ENCODE measurements around the gene TARS1. TPM values are rescaled to one million over a fixed set of nuclear protein-coding genes. Genes with fewer than 3 reads are reported as not detected.

Gene TARS1
- total RNA-seq, 1 experiment from 2014 or later = 304 TPM

DNA sequence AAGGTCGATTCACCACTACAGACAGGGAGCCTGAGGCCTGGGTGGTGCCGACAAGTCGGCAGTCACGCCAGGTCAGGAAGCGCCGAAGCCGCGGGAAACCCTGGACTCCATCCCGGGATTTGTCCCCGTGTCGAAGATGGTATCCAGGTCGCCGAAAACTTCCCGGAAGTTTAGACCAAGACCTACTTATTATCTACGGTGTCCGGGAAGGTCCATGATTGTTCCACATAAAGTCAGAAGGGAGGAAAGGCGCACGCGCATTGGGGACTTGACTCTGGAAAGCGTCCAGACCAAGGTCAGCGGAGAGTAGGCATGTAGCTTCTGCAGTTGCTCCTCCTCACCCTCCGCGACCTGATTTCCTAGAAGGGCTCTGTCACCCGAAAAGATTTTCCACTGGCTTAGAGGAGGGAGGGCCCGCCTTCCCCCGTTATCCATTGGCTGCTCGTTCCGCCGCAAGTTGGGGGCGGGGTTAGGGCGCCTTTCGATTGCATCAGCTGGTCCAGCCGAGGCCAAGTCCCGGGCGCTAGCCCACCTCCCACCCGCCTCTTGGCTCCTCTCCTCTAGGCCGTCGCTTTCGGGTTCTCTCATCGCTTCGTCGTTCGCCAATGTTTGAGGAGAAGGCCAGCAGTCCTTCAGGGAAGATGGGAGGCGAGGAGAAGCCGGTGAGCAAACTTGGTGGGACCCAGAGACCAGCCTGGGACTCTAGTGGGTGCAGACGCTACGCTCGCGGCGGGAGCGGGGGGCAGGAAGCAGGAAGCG is at the start of gene TARS1 (continued):
- no peak for TF ChIP-seq ZNF425 (CRISPR knock-in tag; conservative IDR thresholded peaks at IDR 0.05)
- TF ChIP-seq PREB (CRISPR knock-in tag; IDR thresholded peaks at IDR 0.05; ENCODE audit: borderline replicate concordance) = no peak
- TF ChIP-seq, protein P1, sequence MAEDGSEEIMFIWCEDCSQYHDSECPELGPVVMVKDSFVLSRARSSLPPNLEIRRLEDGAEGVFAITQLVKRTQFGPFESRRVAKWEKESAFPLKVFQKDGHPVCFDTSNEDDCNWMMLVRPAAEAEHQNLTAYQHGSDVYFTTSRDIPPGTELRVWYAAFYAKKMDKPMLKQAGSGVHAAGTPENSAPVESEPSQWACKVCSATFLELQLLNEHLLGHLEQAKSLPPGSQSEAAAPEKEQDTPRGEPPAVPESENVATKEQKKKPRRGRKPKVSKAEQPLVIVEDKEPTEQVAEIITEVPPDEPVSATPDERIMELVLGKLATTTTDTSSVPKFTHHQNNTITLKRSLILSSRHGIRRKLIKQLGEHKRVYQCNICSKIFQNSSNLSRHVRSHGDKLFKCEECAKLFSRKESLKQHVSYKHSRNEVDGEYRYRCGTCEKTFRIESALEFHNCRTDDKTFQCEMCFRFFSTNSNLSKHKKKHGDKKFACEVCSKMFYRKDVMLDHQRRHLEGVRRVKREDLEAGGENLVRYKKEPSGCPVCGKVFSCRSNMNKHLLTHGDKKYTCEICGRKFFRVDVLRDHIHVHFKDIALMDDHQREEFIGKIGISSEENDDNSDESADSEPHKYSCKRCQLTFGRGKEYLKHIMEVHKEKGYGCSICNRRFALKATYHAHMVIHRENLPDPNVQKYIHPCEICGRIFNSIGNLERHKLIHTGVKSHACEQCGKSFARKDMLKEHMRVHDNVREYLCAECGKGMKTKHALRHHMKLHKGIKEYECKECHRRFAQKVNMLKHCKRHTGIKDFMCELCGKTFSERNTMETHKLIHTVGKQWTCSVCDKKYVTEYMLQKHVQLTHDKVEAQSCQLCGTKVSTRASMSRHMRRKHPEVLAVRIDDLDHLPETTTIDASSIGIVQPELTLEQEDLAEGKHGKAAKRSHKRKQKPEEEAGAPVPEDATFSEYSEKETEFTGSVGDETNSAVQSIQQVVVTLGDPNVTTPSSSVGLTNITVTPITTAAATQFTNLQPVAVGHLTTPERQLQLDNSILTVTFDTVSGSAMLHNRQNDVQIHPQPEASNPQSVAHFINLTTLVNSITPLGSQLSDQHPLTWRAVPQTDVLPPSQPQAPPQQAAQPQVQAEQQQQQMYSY (CRISPR knock-in tag; IDR thresholded peaks at IDR 0.05) = peak; percentile 87
- TF ChIP-seq ZNF263 (CRISPR knock-in tag; IDR thresholded peaks at IDR 0.05; ENCODE audit: low read depth) = no peak
- peak; percentile 46 for TF ChIP-seq ZBTB43 (CRISPR knock-in tag; IDR thresholded peaks at IDR 0.05)
- peak; percentile 49 for TF ChIP-seq FOXP1 (CRISPR knock-in tag; IDR thresholded peaks at IDR 0.05; ENCODE audit: borderline replicate concordance)

DNA sequence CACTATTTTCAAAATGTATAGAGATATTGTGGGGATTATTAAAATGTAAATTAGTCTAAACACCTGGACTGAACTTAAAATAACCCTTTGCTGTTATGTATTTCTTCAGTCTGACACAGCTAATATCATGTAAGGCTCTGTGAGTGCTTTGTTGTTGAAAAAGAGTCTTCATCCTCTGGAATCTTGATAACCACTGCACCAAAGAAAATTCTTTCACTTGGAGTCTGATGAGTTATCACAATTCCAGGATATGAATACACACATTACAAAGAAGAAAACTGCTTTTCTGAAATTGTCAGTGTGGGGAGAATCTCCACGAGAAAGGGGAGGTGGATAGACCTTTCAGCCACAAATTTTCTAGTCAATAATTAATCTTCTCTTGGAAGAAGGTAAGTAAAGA is 42.3 kb upstream of the TARS1 start:
- no peak for DNase-seq (ENCODE audit: low spot score)
- Mint-ChIP-seq H3K27me3 (ENCODE audit: low read depth) (no peaks in the 10 kb centered on the region), H3K27ac (no peak overlapping the region), H3K9me3 (peaks cover 18% of the 10 kb centered on the region), H3K4me1 (peaks cover 12% of the 10 kb centered on the region), H3K4me3 (no peak overlapping the region), H3K36me3 (0 out of 2 replicates have a peak, but pooled peaks cover 4% of the 10 kb centered on the region)
- POLR2A ChIA-PET = no interaction called here
- CTCF ChIA-PET = interaction anchor here (0.8 kb wide), 1 partner anchor 18 kb away, joined by 3 read pairs; no protein-coding TSS in a partner anchor
- no peak for ATAC-seq
- no peak for TF ChIP-seq ZNF219 (CRISPR knock-in tag; IDR thresholded peaks at IDR 0.05; ENCODE audit: borderline replicate concordance)
- TF ChIP-seq ATF1 (CRISPR knock-in tag; IDR thresholded peaks at IDR 0.05) = no peak
- no peak for TF ChIP-seq ZNF671 (CRISPR knock-in tag; IDR thresholded peaks at IDR 0.05)
- no peak for TF ChIP-seq RORB (CRISPR knock-in tag; IDR thresholded peaks at IDR 0.05)
- TF ChIP-seq MYBL2 (CRISPR knock-in tag; IDR thresholded peaks at IDR 0.05) = no peak
- no peak for TF ChIP-seq USF1 (CRISPR knock-in tag; IDR thresholded peaks at IDR 0.05)

GRCh38 chr5:33400675-33401074 is 40.1 kb upstream of the TARS1 start:
- peaks cover 8% of the 10 kb centered on the region for H3K4me1 Mint-ChIP-seq
- ChIA-PET POLR2A (no interaction called here), CTCF (no interaction called here)
- no peak for DNase-seq (ENCODE audit: low spot score)
- H3K36me3 Mint-ChIP-seq = no peaks in the 10 kb centered on the region
- no peak overlapping the region for H3K4me3 Mint-ChIP-seq
- H3K27ac Mint-ChIP-seq = no peak overlapping the region
- ATAC-seq = no peak
- peaks cover 15% of the 10 kb centered on the region for H3K9me3 Mint-ChIP-seq
- H3K27me3 Mint-ChIP-seq (ENCODE audit: low read depth) = no peaks in the 10 kb centered on the region
- TF ChIP-seq ESRRA (CRISPR knock-in tag; IDR thresholded peaks at IDR 0.05; ENCODE audit: borderline replicate concordance) (no peak), ZNF138 (CRISPR knock-in tag; conservative IDR thresholded peaks at IDR 0.05) (no peak), ZNF219 (CRISPR knock-in tag; IDR thresholded peaks at IDR 0.05; ENCODE audit: borderline replicate concordance) (no peak), ATF2 (CRISPR knock-in tag; IDR thresholded peaks at IDR 0.05; ENCODE audit: borderline replicate concordance, low read depth) (no peak), TP53 (CRISPR knock-in tag; IDR thresholded peaks at IDR 0.05) (no peak), FOXK1 (CRISPR knock-in tag; IDR thresholded peaks at IDR 0.05) (no peak), CREB1 (CRISPR knock-in tag; IDR thresholded peaks at IDR 0.05) (no peak), ZNF396 (CRISPR knock-in tag; IDR thresholded peaks at IDR 0.05; ENCODE audit: borderline replicate concordance) (no peak), TEAD4 (CRISPR knock-in tag; IDR thresholded peaks at IDR 0.05) (no peak)

Data from WTC11 (cell line).